ENCODE results near the gene ILDR1. TPM values are rescaled to one million over a fixed set of nuclear protein-coding genes. Genes with fewer than 3 reads are reported as not detected.
A peak's percentile ranks its signal among the peaks of the same experiment; 100 is the strongest.
"Not testable (repeated sequence)": the region's sequence is repeated elsewhere in the genome, so short reads cannot be mapped to it uniquely, and the experiment has no call there.

The ILDR1 gene
- total RNA-seq, 1 donor from 2014 or later, result 2.7 TPM

- DNase-seq (ENCODE audit: low read depth), result peak; percentile 1
These were observed 78.6 kb downstream of the ILDR1 start for GRCh38 chr3:121943431-121943830.

- peak; percentile 51 for DNase-seq (ENCODE audit: low read depth)
These were observed 79.8 kb downstream of the ILDR1 start for GRCh38 chr3:121942116-121942786.

DNA sequence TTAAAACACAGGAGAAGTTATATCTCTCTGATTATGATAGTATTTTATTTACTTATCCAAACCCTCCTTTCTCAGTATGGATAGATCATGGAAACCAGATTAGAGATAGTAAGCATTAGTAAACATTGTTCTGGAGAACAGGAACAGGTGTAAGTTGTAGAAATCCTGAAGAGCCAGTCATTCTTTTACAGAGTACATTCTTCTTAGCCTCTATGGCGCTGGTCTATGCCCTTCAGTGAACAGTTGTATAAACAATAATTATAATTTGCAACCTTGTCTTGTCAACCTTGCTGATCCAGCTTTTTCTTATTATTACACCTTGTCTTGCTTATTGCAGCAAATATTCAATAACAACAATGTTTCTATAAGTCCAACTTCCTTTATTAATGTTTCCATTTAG is 80.5 kb downstream of the ILDR1 start:
- no peak for DNase-seq (ENCODE audit: low read depth)

GRCh38 chr3:121938141-121938855 is 83.7 kb downstream of the ILDR1 start:
- not testable (repeated sequence) for DNase-seq (ENCODE audit: low read depth)

Other genes starting within 250 kb of the ILDR1 start
- 13.5 and 17.7 TPM in 2 replicates for gene IQCB1, start 187.2 kb downstream of the ILDR1 start, total RNA-seq
- 3.0 and 4.0 TPM in 2 replicates for gene EAF2, start 187.0 kb downstream of the ILDR1 start, total RNA-seq
- 1.9 and 4.7 TPM in 2 replicates for gene SLC15A2, start 127.8 kb downstream of the ILDR1 start, total RNA-seq
- gene CD86, start 33.1 kb upstream of the ILDR1 start, total RNA-seq, result not detected in 2 replicates
- gene CASR, start 161.4 kb upstream of the ILDR1 start, total RNA-seq, result 3.2 TPM in 1 of 2 replicates, not detected in the other

Measured in renal cortical epithelial cell (primary cell).